GM23338 (cell line): ENCODE data around the gene NXPE3. TPM values are rescaled to one million over a fixed set of nuclear protein-coding genes. Genes with fewer than 3 reads are reported as not detected.

ENCODE experiments used
- ATAC-seq: fragments of 200-7000 bp; cut with Tn5 transposase; 3 replicates; pipeline ENCODE4 v1.9.1; 2020
- DNase-seq: peaks from one replicate; pipeline ENCODE4 v3.0.0-alpha.2; 2015; ENCODE audit warnings: low spot score
- H2AFZ ChIP-seq: fragments of 200-600 bp; sonication (generic); 2 replicates; pipeline ENCODE4 v1.8.0; 2016; ENCODE audit warnings: antibody characterized with exemption, mild to moderate bottlenecking, moderate library complexity
- H3F3A ChIP-seq: fragments of 200-600 bp; sonication (generic); replicated peaks from 2 replicates; pipeline ENCODE4 v1.8.0; 2017; ENCODE audit warnings: antibody characterized with exemption, mixed run types, low read depth
- H3K27ac ChIP-seq: fragments of 200-600 bp; sonication (generic); 2 replicates; pipeline ENCODE4 v1.6.1; 2016; ENCODE audit warnings: low read depth
- H3K27me3 ChIP-seq: fragments of 200-600 bp; sonication (generic); 2 replicates; pipeline ENCODE4 v1.8.0; 2016; ENCODE audit warnings: mild to moderate bottlenecking, mixed run types, moderate library complexity; ENCODE audit not compliant: insufficient read depth
- H3K36me3 ChIP-seq: fragments of 200-600 bp; sonication (generic); 2 replicates; pipeline ENCODE4 v1.8.0; 2016; ENCODE audit warnings: mild to moderate bottlenecking; ENCODE audit not compliant: insufficient read depth
- H3K4me1 ChIP-seq: fragments of 200-600 bp; sonication (generic); 2 replicates; pipeline ENCODE4 v1.8.0; 2016; ENCODE audit warnings: mild to moderate bottlenecking, moderate library complexity; ENCODE audit not compliant: insufficient read depth
- H3K4me2 ChIP-seq: fragments of 200-600 bp; sonication (generic); 2 replicates; pipeline ENCODE4 v1.7.1; 2017; ENCODE audit warnings: mixed run types
- H3K4me3 ChIP-seq: fragments of 200-600 bp; sonication (generic); 2 replicates; pipeline ENCODE4 v1.6.1; 2016; ENCODE audit warnings: mixed run types
- H3K79me2 ChIP-seq: fragments of 200-600 bp; sonication (generic); replicated peaks from 2 replicates; pipeline ENCODE4 v1.8.0; 2017; ENCODE audit warnings: mild to moderate bottlenecking; ENCODE audit not compliant: insufficient read depth
- H3K9me2 ChIP-seq: fragments of 200-600 bp; sonication (generic); 2 replicates; pipeline ENCODE4 v1.8.0; 2017; ENCODE audit not compliant: insufficient read depth
- H4K20me1 ChIP-seq: fragments of 200-600 bp; sonication (generic); replicated peaks from 2 replicates; pipeline ENCODE4 v1.8.0; 2017; ENCODE audit warnings: mild to moderate bottlenecking; ENCODE audit not compliant: insufficient read depth
- H3K27ac Mint-ChIP-seq: 2 replicates; pipeline ENCODE4 v1.8.0; 2020; ENCODE audit warnings: inconsistent platforms, mild to moderate bottlenecking, moderate library complexity, mixed read lengths
- H3K27me3 Mint-ChIP-seq: 3 replicates; pipeline ENCODE4 v1.8.0; 2022; ENCODE audit warnings: low read depth, mild to moderate bottlenecking, moderate library complexity, mixed read lengths, inconsistent platforms; ENCODE audit not compliant: insufficient read depth, poor library complexity
- H3K36me3 Mint-ChIP-seq: 3 replicates; pipeline ENCODE4 v1.8.0; 2021; ENCODE audit warnings: low read depth, mild to moderate bottlenecking, inconsistent platforms, moderate library complexity, mixed read lengths
- H3K4me1 Mint-ChIP-seq: 3 replicates; pipeline ENCODE4 v1.8.0; 2020; ENCODE audit warnings: mild to moderate bottlenecking, inconsistent platforms, mixed read lengths
- H3K4me3 Mint-ChIP-seq: 3 replicates; pipeline ENCODE4 v1.8.0; 2021; ENCODE audit warnings: moderate library complexity, mild to moderate bottlenecking, inconsistent platforms, mixed read lengths
- H3K9me3 Mint-ChIP-seq: 3 replicates; pipeline ENCODE4 v1.8.0; 2020; ENCODE audit warnings: moderate library complexity, mild to moderate bottlenecking, inconsistent platforms, mixed read lengths
- CREB1 ChIP-seq: fragments of 250-450 bp; sonication (Bioruptor Pico); IDR thresholded peaks from 2 replicates; pipeline ENCODE4 v1.5.0; 2020; ENCODE audit warnings: low read depth, mild to moderate bottlenecking, moderate library complexity
- EZH2 ChIP-seq: fragments of 200-600 bp; sonication (generic); IDR thresholded peaks from one replicate; pipeline ENCODE4 v1.8.0; 2017; ENCODE audit warnings: antibody characterized with exemption, mild to moderate bottlenecking, low read depth; ENCODE audit not compliant: unreplicated experiment
- EZH2phosphoT487 ChIP-seq: fragments of 200-600 bp; sonication (generic); IDR thresholded peaks from one replicate; pipeline ENCODE4 v1.8.1; 2018; ENCODE audit warnings: antibody characterized with exemption; ENCODE audit not compliant: unreplicated experiment
- JUNB ChIP-seq: IDR thresholded peaks from one replicate; pipeline ENCODE4 v1.6.1; 2016; ENCODE audit warnings: antibody characterized with exemption; ENCODE audit not compliant: unreplicated experiment
- NANOG ChIP-seq: IDR thresholded peaks from 2 replicates; pipeline ENCODE4 v1.6.1; 2016; ENCODE audit warnings: antibody characterized with exemption, borderline replicate concordance
- POLR2AphosphoS5 ChIP-seq: IDR thresholded peaks from 2 replicates; pipeline ENCODE4 v1.6.1; 2016; ENCODE audit warnings: antibody characterized with exemption, low read depth
- STAT1 ChIP-seq: IDR thresholded peaks from one replicate; pipeline ENCODE4 v1.6.1; 2016; ENCODE audit warnings: antibody characterized with exemption; ENCODE audit not compliant: unreplicated experiment
- ZNF114 ChIP-seq: fragments of 250-450 bp; sonication (Bioruptor Pico); IDR thresholded peaks from 2 replicates; pipeline ENCODE4 v1.5.0; 2020; ENCODE audit warnings: mild to moderate bottlenecking, moderate library complexity
- ZNF331 ChIP-seq: fragments of 250-450 bp; sonication (Bioruptor Pico); IDR thresholded peaks from 2 replicates; pipeline ENCODE4 v1.5.0; 2020; ENCODE audit warnings: low read depth, mild to moderate bottlenecking, moderate library complexity
- polyA plus RNA-seq: library from polyadenylated mRNA; unstranded; fragments of >200 nt; fragmentation: Nextera tagmentation; extraction: Ambion mirVana; gene quantifications from 2 replicates; pipeline ENCODE4 v1.2.1, GENCODE V29; 2016
- total RNA-seq: library from RNA; depleted of rRNA; stranded (reverse); fragments of >200 nt; shearing (Covaris generic); gene quantifications from 2 replicates; pipeline ENCODE4 v1.2.3, GENCODE V29; 2014
- TF ChIP-seq, protein P1 (sequence below), 2 experiments: fragments of 200-600 bp in 1 of 2; sonication (generic) in 1 of 2; conservative IDR thresholded peaks; 2 replicates each; pipeline versions ENCODE4 v1.5.1 to v1.6.1; 2016 to 2017; ENCODE audit warnings: antibody characterized with exemption in 2 of 2, low read depth in 2 of 2, mild to moderate bottlenecking in 2 of 2, moderate library complexity in 1 of 2
- TF ChIP-seq, protein P2 (sequence below): IDR thresholded peaks from 2 replicates; pipeline ENCODE4 v1.6.1; 2016; ENCODE audit warnings: antibody characterized with exemption
- TF ChIP-seq, protein P3 (sequence below): fragments of 250-450 bp; sonication (Bioruptor Pico); IDR thresholded peaks from 2 replicates; pipeline ENCODE4 v1.5.0; 2020; ENCODE audit warnings: mild to moderate bottlenecking, moderate library complexity
- TF ChIP-seq, protein P4 (sequence below): IDR thresholded peaks from one replicate; pipeline ENCODE4 v1.6.1; 2018; ENCODE audit warnings: antibody characterized with exemption; ENCODE audit not compliant: unreplicated experiment

NXPE3 gene
- total and polyA plus RNA-seq, 2 experiments from 2014 or later: 13.3 to 20.8 TPM

DNA sequence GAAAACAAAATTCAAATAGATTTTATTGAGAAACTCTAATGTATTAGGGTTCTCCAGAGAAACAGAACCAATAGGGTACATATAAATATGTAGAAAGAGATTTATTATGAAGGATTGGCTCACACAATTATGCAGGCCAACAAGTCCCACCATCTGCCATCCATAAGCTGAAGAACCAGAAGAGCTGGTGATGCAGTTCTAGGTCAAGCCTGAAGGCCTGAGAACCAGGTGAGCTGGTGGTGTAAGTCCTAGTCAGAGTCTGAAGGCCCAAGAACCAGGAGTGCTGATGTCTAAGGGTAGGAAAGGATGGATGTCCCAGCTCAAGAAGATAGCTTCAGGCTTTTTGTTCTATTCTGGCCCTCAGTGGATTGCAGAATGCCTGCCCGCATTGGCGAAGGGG is 67.7 kb downstream of the NXPE3 start:
- peaks cover 17% of the 10 kb centered on the region for H3K36me3 Mint-ChIP-seq
- TF ChIP-seq, protein P1, sequence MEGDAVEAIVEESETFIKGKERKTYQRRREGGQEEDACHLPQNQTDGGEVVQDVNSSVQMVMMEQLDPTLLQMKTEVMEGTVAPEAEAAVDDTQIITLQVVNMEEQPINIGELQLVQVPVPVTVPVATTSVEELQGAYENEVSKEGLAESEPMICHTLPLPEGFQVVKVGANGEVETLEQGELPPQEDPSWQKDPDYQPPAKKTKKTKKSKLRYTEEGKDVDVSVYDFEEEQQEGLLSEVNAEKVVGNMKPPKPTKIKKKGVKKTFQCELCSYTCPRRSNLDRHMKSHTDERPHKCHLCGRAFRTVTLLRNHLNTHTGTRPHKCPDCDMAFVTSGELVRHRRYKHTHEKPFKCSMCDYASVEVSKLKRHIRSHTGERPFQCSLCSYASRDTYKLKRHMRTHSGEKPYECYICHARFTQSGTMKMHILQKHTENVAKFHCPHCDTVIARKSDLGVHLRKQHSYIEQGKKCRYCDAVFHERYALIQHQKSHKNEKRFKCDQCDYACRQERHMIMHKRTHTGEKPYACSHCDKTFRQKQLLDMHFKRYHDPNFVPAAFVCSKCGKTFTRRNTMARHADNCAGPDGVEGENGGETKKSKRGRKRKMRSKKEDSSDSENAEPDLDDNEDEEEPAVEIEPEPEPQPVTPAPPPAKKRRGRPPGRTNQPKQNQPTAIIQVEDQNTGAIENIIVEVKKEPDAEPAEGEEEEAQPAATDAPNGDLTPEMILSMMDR (conservative IDR thresholded peaks at IDR 0.05; ENCODE audit: low read depth in 2 of 2): no peak
- TF ChIP-seq, protein P2, sequence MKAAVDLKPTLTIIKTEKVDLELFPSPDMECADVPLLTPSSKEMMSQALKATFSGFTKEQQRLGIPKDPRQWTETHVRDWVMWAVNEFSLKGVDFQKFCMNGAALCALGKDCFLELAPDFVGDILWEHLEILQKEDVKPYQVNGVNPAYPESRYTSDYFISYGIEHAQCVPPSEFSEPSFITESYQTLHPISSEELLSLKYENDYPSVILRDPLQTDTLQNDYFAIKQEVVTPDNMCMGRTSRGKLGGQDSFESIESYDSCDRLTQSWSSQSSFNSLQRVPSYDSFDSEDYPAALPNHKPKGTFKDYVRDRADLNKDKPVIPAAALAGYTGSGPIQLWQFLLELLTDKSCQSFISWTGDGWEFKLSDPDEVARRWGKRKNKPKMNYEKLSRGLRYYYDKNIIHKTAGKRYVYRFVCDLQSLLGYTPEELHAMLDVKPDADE: no peak
- TF ChIP-seq ZNF114 (CRISPR knock-in tag) (no peak), POLR2AphosphoS5 (no peak), EZH2phosphoT487 (no peak), ZNF331 (no peak), JUNB (no peak), STAT1 (no peak), CREB1 (CRISPR knock-in tag) (no peak), EZH2 (no peak), NANOG (no peak)
- TF ChIP-seq, protein P3, sequence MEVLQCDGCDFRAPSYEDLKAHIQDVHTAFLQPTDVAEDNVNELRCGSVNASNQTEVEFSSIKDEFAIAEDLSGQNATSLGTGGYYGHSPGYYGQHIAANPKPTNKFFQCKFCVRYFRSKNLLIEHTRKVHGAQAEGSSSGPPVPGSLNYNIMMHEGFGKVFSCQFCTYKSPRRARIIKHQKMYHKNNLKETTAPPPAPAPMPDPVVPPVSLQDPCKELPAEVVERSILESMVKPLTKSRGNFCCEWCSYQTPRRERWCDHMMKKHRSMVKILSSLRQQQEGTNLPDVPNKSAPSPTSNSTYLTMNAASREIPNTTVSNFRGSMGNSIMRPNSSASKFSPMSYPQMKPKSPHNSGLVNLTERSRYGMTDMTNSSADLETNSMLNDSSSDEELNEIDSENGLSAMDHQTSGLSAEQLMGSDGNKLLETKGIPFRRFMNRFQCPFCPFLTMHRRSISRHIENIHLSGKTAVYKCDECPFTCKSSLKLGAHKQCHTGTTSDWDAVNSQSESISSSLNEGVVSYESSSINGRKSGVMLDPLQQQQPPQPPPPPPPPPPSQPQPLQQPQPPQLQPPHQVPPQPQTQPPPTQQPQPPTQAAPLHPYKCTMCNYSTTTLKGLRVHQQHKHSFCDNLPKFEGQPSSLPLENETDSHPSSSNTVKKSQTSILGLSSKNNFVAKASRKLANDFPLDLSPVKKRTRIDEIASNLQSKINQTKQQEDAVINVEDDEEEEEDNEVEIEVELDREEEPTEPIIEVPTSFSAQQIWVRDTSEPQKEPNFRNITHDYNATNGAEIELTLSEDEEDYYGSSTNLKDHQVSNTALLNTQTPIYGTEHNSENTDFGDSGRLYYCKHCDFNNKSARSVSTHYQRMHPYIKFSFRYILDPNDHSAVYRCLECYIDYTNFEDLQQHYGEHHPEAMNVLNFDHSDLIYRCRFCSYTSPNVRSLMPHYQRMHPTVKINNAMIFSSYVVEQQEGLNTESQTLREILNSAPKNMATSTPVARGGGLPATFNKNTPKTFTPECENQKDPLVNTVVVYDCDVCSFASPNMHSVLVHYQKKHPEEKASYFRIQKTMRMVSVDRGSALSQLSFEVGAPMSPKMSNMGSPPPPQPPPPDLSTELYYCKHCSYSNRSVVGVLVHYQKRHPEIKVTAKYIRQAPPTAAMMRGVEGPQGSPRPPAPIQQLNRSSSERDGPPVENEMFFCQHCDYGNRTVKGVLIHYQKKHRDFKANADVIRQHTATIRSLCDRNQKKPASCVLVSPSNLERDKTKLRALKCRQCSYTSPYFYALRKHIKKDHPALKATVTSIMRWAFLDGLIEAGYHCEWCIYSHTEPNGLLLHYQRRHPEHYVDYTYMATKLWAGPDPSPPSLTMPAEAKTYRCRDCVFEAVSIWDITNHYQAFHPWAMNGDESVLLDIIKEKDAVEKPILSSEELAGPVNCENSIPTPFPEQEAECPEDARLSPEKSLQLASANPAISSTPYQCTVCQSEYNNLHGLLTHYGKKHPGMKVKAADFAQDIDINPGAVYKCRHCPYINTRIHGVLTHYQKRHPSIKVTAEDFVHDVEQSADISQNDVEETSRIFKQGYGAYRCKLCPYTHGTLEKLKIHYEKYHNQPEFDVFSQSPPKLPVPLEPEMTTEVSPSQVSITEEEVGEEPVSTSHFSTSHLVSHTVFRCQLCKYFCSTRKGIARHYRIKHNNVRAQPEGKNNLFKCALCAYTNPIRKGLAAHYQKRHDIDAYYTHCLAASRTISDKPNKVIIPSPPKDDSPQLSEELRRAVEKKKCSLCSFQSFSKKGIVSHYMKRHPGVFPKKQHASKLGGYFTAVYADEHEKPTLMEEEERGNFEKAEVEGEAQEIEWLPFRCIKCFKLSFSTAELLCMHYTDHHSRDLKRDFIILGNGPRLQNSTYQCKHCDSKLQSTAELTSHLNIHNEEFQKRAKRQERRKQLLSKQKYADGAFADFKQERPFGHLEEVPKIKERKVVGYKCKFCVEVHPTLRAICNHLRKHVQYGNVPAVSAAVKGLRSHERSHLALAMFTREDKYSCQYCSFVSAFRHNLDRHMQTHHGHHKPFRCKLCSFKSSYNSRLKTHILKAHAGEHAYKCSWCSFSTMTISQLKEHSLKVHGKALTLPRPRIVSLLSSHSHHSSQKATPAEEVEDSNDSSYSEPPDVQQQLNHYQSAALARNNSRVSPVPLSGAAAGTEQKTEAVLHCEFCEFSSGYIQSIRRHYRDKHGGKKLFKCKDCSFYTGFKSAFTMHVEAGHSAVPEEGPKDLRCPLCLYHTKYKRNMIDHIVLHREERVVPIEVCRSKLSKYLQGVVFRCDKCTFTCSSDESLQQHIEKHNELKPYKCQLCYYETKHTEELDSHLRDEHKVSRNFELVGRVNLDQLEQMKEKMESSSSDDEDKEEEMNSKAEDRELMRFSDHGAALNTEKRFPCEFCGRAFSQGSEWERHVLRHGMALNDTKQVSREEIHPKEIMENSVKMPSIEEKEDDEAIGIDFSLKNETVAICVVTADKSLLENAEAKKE (CRISPR knock-in tag): no peak
- TF ChIP-seq, protein P4, sequence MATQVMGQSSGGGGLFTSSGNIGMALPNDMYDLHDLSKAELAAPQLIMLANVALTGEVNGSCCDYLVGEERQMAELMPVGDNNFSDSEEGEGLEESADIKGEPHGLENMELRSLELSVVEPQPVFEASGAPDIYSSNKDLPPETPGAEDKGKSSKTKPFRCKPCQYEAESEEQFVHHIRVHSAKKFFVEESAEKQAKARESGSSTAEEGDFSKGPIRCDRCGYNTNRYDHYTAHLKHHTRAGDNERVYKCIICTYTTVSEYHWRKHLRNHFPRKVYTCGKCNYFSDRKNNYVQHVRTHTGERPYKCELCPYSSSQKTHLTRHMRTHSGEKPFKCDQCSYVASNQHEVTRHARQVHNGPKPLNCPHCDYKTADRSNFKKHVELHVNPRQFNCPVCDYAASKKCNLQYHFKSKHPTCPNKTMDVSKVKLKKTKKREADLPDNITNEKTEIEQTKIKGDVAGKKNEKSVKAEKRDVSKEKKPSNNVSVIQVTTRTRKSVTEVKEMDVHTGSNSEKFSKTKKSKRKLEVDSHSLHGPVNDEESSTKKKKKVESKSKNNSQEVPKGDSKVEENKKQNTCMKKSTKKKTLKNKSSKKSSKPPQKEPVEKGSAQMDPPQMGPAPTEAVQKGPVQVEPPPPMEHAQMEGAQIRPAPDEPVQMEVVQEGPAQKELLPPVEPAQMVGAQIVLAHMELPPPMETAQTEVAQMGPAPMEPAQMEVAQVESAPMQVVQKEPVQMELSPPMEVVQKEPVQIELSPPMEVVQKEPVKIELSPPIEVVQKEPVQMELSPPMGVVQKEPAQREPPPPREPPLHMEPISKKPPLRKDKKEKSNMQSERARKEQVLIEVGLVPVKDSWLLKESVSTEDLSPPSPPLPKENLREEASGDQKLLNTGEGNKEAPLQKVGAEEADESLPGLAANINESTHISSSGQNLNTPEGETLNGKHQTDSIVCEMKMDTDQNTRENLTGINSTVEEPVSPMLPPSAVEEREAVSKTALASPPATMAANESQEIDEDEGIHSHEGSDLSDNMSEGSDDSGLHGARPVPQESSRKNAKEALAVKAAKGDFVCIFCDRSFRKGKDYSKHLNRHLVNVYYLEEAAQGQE: no peak
- DNase-seq (no peak), ATAC-seq (no peak)
- Histone ChIP-seq H4K20me1 (peaks cover 11% of the 10 kb centered on the region), H2AFZ (no peak overlapping the region), H3K9me2 (no peaks in the 10 kb centered on the region; the same call in 1 of the 2 replicates), H3K27me3 (no peaks in the 10 kb centered on the region), H3K79me2 (peaks cover 22% of the 10 kb centered on the region), H3K27ac (no peak overlapping the region), H3K4me1 (peaks cover 30% of the 10 kb centered on the region), H3K4me2 (no peak overlapping the region), H3K36me3 (no peaks in the 10 kb centered on the region), H3F3A (0 out of 2 replicates have a peak, but pooled peaks cover 6% of the 10 kb centered on the region), H3K4me3 (no peak overlapping the region)
- peaks cover 44% of the 10 kb centered on the region for H3K4me1 Mint-ChIP-seq
- H3K27ac Mint-ChIP-seq: no peak overlapping the region
- H3K9me3 Mint-ChIP-seq: no peaks in the 10 kb centered on the region; the same call in 2 of the 3 replicates
- peaks cover 12% of the 10 kb centered on the region for H3K27me3 Mint-ChIP-seq
- no peak overlapping the region for H3K4me3 Mint-ChIP-seq
